ENCODE results near the gene MAN1B1.

MAN1B1 gene

GRCh38 chr9:137109250-137110146 lies 22.7 kb downstream of the MAN1B1 start:
- peak; percentile 19; the same call in 1 of the 2 replicates for TF ChIP-seq POLR2AphosphoS5 (IDR thresholded peaks at IDR 0.05; ENCODE audit: low read depth, low read length)
- no peak for TF ChIP-seq REST (IDR thresholded peaks at IDR 0.05; ENCODE audit: insufficient read depth in 1 of 2, low read depth in 2 of 2, low read length in 2 of 2)

- TF ChIP-seq FOXP2 (optimal IDR thresholded peaks at IDR 0.05; ENCODE audit: borderline replicate concordance, extremely low read depth, extremely low read length, insufficient read depth) = no peak
- TF ChIP-seq SIN3A (IDR thresholded peaks at IDR 0.05; ENCODE audit: borderline replicate concordance, insufficient read depth, low read length) = no peak
- TF ChIP-seq REST (IDR thresholded peaks at IDR 0.05; ENCODE audit: insufficient read depth in 1 of 2, low read depth in 2 of 2, low read length in 2 of 2) = no peak
- TF ChIP-seq TAF1 (IDR thresholded peaks at IDR 0.05; ENCODE audit: borderline replicate concordance, insufficient read depth, low read length) = no peak
- TF ChIP-seq POLR2AphosphoS5 (IDR thresholded peaks at IDR 0.05; ENCODE audit: low read depth, low read length) = no peak
These were observed 23.5 kb downstream of the MAN1B1 start for GRCh38 chr9:137110147-137110910.

GRCh38 chr9:137110911-137111787 lies 24.4 kb downstream of the MAN1B1 start:
- no peak for TF ChIP-seq POLR2AphosphoS5 (IDR thresholded peaks at IDR 0.05; ENCODE audit: low read depth, low read length)
- no peak for TF ChIP-seq SIN3A (IDR thresholded peaks at IDR 0.05; ENCODE audit: borderline replicate concordance, insufficient read depth, low read length)
- no peak for TF ChIP-seq REST (IDR thresholded peaks at IDR 0.05; ENCODE audit: insufficient read depth in 1 of 2, low read depth in 2 of 2, low read length in 2 of 2)
- no peak for TF ChIP-seq FOXP2 (optimal IDR thresholded peaks at IDR 0.05; ENCODE audit: borderline replicate concordance, extremely low read depth, extremely low read length, insufficient read depth)
- TF ChIP-seq TAF1 (IDR thresholded peaks at IDR 0.05; ENCODE audit: borderline replicate concordance, insufficient read depth, low read length) = no peak

GRCh38 chr9:137111788-137112563 lies 25.2 kb downstream of the MAN1B1 start:
- TF ChIP-seq TAF1 (IDR thresholded peaks at IDR 0.05; ENCODE audit: borderline replicate concordance, insufficient read depth, low read length) (no peak), FOXP2 (optimal IDR thresholded peaks at IDR 0.05; ENCODE audit: borderline replicate concordance, extremely low read depth, extremely low read length, insufficient read depth) (no peak)
